ENCODE data around the gene STRN. TPM values are rescaled to one million over a fixed set of nuclear protein-coding genes. Genes with fewer than 3 reads are reported as not detected.
"Not testable (repeated sequence)": the region's sequence is repeated elsewhere in the genome, so short reads cannot be mapped to it uniquely, and the experiment has no call there.

STRN gene
- total RNA-seq, 6 donors from 2014 or later, result 14.0 to 36.4 (median 21.7) TPM

- 90 to 92% methylated on average over 6 of the region's 6 CpGs for WGBS, 2 donors
- ATAC-seq (ENCODE audit: low FRiP score in 2 of 2), result no peak
- Histone ChIP-seq H3K9me3 (no peaks in the 10 kb centered on the region), H3K27ac (no peak overlapping the region), H3K4me3 (no peak overlapping the region), H3K27me3 (no peaks in the 10 kb centered on the region), H3K4me1 (no peaks in the 10 kb centered on the region), H3K36me3 (peaks cover 11 to 93% (median 50%) of the 10 kb centered on the region in 4 donors)
- TF ChIP-seq POLR2AphosphoS5 (IDR thresholded peaks at IDR 0.05) (no peak), POLR2A (IDR thresholded peaks at IDR 0.05) (no peak), EP300 (IDR thresholded peaks at IDR 0.05) (no peak), CTCF (IDR thresholded peaks at IDR 0.05) (no peak)
- no peak for DNase-seq
Observed at GRCh38 chr2:37000318-37000717, 34.0 kb upstream of the STRN start.

- H3K27ac ChIP-seq; H3K4me1 ChIP-seq; H3K9me3 ChIP-seq; DNase-seq; H3K27me3 ChIP-seq; H3K4me3 ChIP-seq; ATAC-seq (ENCODE audit: low FRiP score in 2 of 2): not testable (repeated sequence)
- H3K36me3 ChIP-seq, result peaks cover 11 to 84% (median 48%) of the 10 kb centered on the region in 4 donors
- WGBS, 2 donors, result 95 to 98% methylated on average over 9 of the region's 9 CpGs
Observed at GRCh38 chr2:36999416-36999815, 33.1 kb upstream of the STRN start.

- peaks cover 3 to 45% (median 13%) of the 10 kb centered on the region in 4 donors for H3K36me3 ChIP-seq
- H3K4me3 ChIP-seq, result no peak overlapping the region
- no peaks in the 10 kb centered on the region for H3K4me1 ChIP-seq
- ATAC-seq (ENCODE audit: low FRiP score in 2 of 2), result no peak
- H3K9me3 ChIP-seq, result no peaks in the 10 kb centered on the region
- no peak overlapping the region for H3K27ac ChIP-seq
- H3K27me3 ChIP-seq, result no peaks in the 10 kb centered on the region
- no peak for DNase-seq
- 87 to 89% methylated on average over 6 of the region's 6 CpGs for WGBS, 2 donors
- TF ChIP-seq POLR2A (IDR thresholded peaks at IDR 0.05) (no peak), EP300 (IDR thresholded peaks at IDR 0.05) (no peak), POLR2AphosphoS5 (IDR thresholded peaks at IDR 0.05) (no peak), CTCF (IDR thresholded peaks at IDR 0.05) (no peak)
Observed at GRCh38 chr2:36993841-36994620, 27.7 kb upstream of the STRN start.

GRCh38 chr2:36988008-36988407 lies 21.7 kb upstream of the STRN start:
- Histone ChIP-seq H3K36me3 (peaks cover 3 to 31% (median 10%) of the 10 kb centered on the region in 4 donors), H3K4me1 (no peaks in the 10 kb centered on the region)
- WGBS, 2 donors, result 66 to 79% methylated on average over 6 of the region's 6 CpGs

GRCh38 chr2:36982467-36982866 lies 16.1 kb upstream of the STRN start:
- no peak for ATAC-seq (ENCODE audit: low FRiP score in 2 of 2)
- Histone ChIP-seq H3K27me3 (no peaks in the 10 kb centered on the region), H3K4me1 (no peaks in the 10 kb centered on the region), H3K36me3 (peaks cover 0 to 28% (median 9%) of the 10 kb centered on the region in 4 donors), H3K4me3 (no peak overlapping the region), H3K27ac (no peak overlapping the region), H3K9me3 (no peaks in the 10 kb centered on the region)
- TF ChIP-seq EP300 (IDR thresholded peaks at IDR 0.05) (no peak), CTCF (IDR thresholded peaks at IDR 0.05) (no peak), POLR2A (IDR thresholded peaks at IDR 0.05) (no peak), POLR2AphosphoS5 (IDR thresholded peaks at IDR 0.05) (no peak)
- no peak for DNase-seq
- WGBS, 2 donors, result 66 to 80% methylated on average over 3 of the region's 3 CpGs

More at GRCh38 chr2:36988008-36988407, 21.7 kb upstream of the STRN start:
- Histone ChIP-seq H3K27me3 (no peaks in the 10 kb centered on the region), H3K4me3 (no peak overlapping the region), H3K27ac (no peak overlapping the region), H3K9me3 (no peaks in the 10 kb centered on the region)
- TF ChIP-seq POLR2A (IDR thresholded peaks at IDR 0.05) (no peak), EP300 (IDR thresholded peaks at IDR 0.05) (no peak), CTCF (IDR thresholded peaks at IDR 0.05) (no peak), POLR2AphosphoS5 (IDR thresholded peaks at IDR 0.05) (no peak)
- ATAC-seq (ENCODE audit: low FRiP score in 2 of 2) (no peak), DNase-seq (no peak)

Measured in upper lobe of left lung (tissue), 6 donors.